ENCODE data around the gene AMDHD1. TPM values are rescaled to one million over a fixed set of nuclear protein-coding genes. Genes with fewer than 3 reads are reported as not detected.

Gene AMDHD1, protein sequence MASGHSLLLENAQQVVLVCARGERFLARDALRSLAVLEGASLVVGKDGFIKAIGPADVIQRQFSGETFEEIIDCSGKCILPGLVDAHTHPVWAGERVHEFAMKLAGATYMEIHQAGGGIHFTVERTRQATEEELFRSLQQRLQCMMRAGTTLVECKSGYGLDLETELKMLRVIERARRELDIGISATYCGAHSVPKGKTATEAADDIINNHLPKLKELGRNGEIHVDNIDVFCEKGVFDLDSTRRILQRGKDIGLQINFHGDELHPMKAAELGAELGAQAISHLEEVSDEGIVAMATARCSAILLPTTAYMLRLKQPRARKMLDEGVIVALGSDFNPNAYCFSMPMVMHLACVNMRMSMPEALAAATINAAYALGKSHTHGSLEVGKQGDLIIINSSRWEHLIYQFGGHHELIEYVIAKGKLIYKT
- total RNA-seq, result 0.63 TPM

GRCh38 chr12:95943330-95943842 lies at the start of gene AMDHD1:
TSS of gene AMDHD1 (plus strand) at chr12:95943331. CDS start at chr12:95943399, 68 bp downstream.

DNA sequence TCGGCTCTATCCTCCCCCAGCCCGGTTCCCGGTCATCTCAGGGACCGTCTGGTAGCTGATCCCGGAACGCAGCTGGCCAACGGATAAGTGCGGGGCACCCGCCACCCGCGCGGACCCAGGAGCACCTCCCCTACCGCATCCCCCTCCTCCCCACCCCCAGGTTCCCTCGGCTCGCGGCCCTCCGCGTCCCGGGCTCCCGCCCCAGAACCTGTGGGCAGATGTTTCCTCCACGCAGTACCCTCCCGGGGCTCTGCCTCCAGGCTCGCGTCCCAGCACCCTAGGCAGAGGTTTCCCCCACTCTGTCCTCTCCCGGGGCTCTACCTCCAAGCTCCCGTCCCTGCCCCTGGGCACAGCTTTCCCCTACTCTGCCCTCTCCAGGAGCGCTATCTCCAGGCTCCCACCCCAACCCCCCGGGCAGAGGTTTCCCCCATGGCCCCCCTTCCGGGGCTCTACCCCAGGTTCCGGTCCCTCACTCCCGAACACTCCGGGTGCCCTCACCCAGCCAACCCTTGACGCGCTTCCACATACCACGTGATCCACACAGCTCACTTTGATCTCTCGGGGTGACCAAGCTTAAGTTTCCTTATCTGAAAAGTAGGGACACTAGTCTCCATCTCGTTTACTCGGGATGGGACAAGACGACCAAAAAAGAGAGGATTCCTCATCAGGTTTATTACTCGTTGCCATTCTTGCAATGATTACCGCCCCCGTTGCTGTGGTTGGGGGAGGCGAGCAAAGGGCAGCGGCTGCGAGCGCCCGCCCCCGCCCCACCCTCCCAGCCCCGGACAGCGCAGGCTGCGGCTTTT lies 404 bp upstream of the AMDHD1 start, which contains the start of gene CCDC38:
Gene CCDC38, minus strand, starts transcription at position 91 of the 806 bp plus-strand sequence. CDS start 6,105 bp downstream, outside the sequence.

GRCh38 chr12:95996034-95996658 lies 53.0 kb downstream of the AMDHD1 start, which contains the start of gene HAL:
TSS of gene HAL (minus strand) at chr12:95996344. CDS start at chr12:95995910, 434 bp downstream.

Other genes with a start within 250 kb of the AMDHD1 start
- 62.9 TPM for gene NTN4, start 152.6 kb upstream of the AMDHD1 start, total RNA-seq
- gene SNRPF, start 84.4 kb upstream of the AMDHD1 start, total RNA-seq, result 28.8 TPM
- not detected for gene CCDC38, start 717 bp upstream of the AMDHD1 start, total RNA-seq
- not detected for gene HAL, start 53.0 kb downstream of the AMDHD1 start, total RNA-seq
- gene LTA4H, start 92.3 kb downstream of the AMDHD1 start, total RNA-seq, result 35.1 TPM

Measured in parietal lobe (tissue), 1 donor.